Kidney capillary endothelial cell (primary cell): Measurements from ENCODE around the gene URM1.
"Not testable (repeated sequence)": the region's sequence is repeated elsewhere in the genome, so short reads cannot be mapped to it uniquely, and the experiment has no call there.

Source experiments
- DNase-seq: peaks from one replicate; pipeline ENCODE4 v3.0.0-alpha.2; 2018; ENCODE audit warnings: low spot score

URM1 gene

DNA sequence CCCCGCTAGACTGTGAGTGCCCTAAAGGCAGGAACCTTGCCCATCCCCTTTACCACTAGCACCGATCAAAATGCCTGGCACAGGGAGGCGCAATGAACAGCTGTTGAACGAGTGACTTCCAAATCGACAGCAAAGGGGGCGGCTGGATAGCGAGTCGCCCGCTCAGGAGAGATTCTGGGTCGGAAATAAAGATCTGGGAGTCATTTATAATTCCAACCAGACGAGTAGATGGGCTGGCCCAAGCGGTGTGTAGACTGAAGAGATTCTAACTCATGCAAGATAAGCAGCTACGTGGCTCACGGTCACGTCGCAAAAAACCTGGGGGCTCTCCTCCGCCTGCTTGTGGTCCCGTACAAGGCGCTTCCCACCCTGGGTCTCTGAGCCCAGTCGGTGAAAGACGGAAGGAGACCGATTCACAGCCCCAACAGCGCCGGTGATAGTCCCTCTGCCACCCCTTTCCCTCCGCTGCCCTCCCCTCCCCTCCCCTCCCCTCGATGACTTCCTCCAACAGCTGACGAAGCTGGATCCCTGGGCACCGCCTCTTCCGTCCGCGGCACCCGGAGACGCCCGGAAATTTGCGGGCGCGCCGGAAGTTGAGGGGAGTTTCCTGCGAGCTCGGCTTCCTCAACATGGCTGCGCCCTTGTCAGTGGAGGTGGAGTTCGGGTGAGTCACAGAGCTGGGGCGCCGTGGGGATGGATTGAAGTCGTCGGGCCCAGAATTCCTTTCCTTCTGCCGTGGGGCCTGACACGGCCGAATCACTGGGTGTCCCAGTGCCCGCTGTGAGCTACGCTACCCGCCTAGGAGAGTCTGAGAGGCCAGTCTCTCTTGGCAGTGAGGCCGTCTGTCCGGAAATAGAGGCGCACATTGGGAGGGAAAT is at the start of gene URM1:
Gene URM1, plus strand, starts transcription at position 623 of the 878 bp plus-strand sequence. Its CDS starts 7 bp downstream, at position 630.
- DNase-seq, result peak; percentile 93

- no peak for DNase-seq
Measured at GRCh38 chr9:128321879-128322403, 49.2 kb upstream of the URM1 start.

- peak; percentile 87 for DNase-seq
Measured at GRCh38 chr9:128322404-128323211, 48.6 kb upstream of the URM1 start, which contains the start of the genes COQ4 and TRUB2. TSS of gene COQ4 (plus strand) at chr9:128322839. CDS start at chr9:128322859, 20 bp downstream. TSS of gene TRUB2 (minus strand) at chr9:128322447. CDS start at chr9:128322408, 39 bp downstream.

DNA sequence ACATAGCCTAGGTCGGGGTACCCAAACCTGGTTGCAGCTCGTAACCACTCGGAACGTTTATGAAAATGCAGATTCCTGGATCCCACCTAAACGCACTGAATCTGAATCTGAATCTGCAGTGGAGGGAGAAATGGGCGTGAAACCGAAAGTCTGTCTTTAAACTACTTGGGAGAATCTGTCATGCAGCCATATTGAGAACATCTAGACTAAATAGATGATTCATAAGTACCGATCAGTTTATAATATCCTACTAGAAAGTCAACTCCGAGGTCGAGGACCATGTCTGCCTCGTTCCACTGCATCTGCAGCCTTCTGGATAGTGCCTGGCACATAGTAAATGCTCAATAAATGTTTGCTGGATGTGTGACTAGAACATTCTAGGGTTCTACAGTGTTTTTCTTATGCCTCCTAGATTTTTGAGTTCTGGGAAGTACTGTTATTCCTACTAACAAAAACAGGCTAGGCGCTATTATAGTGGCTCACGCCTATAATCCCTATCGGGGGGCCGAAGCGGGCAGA is 47.9 kb upstream of the URM1 start:
- peak; percentile 33 for DNase-seq

GRCh38 chr9:128323791-128324190 is 47.4 kb upstream of the URM1 start:
- no peak for DNase-seq

- DNase-seq, result no peak
Measured at GRCh38 chr9:128324401-128324800, 46.8 kb upstream of the URM1 start.

- no peak for DNase-seq
Measured at GRCh38 chr9:128325629-128326028, 45.5 kb upstream of the URM1 start.

DNA sequence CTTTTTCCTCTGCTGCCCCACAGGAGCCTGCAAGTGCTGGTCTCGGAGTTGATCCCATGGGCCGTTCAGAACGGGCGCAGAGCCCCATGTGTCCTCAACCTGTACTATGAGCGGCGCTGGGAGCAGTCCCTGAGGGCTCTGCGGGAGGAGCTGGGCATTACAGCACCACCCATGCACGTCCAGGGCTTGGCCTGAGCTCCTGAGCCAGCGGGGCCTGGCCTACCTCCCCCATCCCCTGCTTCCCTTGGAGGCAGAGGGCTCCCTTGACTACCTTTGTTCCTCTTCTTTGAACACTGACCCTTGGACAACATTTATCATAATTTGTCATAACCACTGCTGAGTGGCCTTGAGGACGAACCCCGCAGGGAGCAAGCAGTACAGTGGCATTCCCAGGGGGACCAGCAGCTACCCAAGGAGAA is 37.7 kb upstream of the URM1 start:
- DNase-seq, result no peak

DNA sequence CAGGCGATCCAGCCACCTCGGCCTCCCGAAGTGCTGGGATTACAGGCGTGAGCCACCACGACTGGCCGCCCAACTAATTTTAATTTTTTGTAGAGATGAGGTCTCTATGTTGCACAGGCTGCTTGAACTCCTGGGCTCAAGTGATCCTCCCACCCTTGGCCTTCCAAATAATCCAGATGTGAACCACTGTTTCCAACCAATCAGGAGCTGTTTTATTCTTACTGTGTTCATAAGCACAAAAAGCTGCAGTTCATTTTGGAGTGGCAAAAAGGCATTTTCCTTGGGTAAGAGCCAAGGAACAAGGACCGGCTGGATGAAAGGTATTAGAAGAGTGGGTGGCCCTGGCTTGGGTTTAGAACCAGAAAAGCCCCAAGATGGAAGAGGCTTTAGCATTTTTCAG is 36.0 kb upstream of the URM1 start:
- DNase-seq, result no peak

DNA sequence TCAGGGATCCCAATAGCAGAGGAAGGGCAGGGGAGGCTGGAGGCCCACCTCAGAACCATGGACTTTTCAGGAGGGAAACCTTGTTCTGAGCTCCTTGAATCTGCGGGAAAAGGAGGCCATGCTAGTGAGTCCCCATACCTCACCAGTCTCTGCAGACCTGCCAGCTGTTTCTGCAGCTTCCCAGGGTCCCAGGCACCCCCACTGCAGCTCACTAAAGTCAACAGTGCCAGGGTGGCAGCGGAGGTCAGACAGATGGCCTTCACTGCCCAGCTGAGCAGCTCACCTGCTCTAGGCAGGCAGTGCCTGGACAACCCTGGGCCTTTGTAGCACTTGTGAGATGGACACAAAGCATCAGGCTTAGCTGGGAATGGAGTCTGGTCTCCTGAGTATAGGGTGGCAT is 35.3 kb upstream of the URM1 start:
- DNase-seq, result no peak

- no peak for DNase-seq
Measured at GRCh38 chr9:128337936-128338335, 33.2 kb upstream of the URM1 start.

DNA sequence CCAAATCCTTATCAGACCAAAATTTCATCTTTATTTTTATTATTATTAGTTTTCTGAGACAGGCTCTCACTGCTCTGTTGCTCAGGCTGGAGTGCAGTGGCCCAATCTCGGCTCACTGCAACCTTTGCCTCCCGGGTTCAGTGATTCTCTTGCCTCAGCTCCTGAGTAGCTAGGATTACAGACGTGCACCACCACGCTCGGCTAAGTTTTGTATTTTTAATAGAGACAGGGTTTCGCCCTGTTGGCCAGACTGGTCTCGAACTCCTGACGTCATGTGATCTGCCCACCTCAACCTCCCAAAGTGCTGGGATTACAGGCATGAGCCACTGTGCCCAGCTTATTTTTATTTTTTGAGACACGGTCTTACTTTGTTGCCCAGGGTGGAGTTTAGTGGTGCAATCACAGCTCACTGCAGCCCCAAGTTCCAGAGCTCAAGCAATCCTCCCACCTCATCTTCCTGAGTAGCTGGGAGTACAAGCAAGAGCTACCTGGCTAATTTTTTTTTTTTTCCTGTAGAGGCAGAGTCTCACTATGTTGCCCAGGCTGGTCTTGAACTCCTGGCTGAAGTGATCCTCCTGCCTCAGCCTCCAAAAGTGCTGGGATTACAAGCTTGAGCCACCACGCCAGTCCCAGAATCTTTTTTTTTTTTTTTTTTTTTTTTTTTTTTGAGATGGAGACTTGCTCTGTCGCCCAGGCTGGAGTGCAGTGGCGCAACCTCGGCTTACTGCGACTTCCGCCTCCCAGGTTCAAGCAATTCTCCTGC is 32.1 kb upstream of the URM1 start:
- DNase-seq, result not testable (repeated sequence)

DNA sequence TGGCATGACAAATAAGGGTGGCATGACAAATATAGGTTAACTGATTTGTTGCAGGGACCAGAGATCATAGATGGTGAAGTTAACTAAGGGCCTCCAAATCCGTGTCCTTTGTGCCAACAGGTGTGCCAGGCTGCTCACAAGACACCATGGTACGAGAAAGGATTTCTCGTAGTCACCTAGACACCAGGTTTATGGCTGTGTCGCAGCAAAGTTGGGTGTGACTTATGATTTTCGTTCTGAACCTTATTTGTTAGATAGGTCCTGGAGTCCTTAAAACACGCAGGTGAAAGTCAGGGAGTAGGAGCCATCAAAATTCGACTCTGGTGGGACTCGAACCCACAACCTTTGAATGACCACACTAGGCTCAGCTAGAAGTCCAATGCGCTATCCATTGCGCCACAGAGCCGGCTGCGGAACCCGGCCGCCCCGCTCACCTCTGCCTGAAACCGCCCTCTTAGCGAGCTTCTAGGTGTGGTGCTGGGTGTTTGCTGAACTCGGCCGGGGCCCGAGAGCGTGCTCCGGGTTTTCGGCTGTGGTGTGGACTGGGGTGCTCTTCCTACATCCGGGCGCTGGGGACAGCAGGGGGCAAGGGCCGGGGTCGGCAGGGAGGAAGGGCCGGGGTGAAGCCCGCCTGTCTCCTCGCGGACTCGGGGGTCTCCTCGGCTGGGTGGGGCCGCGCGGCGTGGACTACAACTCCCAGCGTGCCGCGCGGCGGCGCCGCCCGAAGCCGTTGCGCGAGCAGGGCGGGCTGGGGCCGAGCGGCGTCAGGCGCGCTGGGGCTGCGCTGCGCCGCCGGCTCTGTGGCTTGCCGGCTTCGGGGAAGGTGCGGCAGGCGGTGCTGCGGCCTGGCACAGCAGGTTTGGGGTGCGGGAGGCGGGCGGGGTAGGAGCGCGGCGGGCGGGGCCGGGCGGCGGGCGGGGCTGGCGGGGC is 31.1 kb upstream of the URM1 start, which contains the start of gene SLC27A4:
Gene SLC27A4, plus strand, starts transcription at position 767 of the 930 bp plus-strand sequence. CDS start 2,606 bp downstream, outside the sequence.
- DNase-seq, result peak; percentile 74

GRCh38 chr9:128340691-128341434 is 30.3 kb upstream of the URM1 start:
- DNase-seq, result no peak

GRCh38 chr9:128341435-128341849 is 29.7 kb upstream of the URM1 start:
- DNase-seq, result peak; percentile 65

- no peak for DNase-seq
Measured at GRCh38 chr9:128342971-128343680, 28.0 kb upstream of the URM1 start.

GRCh38 chr9:128343855-128344254 is 27.3 kb upstream of the URM1 start:
- DNase-seq, result no peak

DNA sequence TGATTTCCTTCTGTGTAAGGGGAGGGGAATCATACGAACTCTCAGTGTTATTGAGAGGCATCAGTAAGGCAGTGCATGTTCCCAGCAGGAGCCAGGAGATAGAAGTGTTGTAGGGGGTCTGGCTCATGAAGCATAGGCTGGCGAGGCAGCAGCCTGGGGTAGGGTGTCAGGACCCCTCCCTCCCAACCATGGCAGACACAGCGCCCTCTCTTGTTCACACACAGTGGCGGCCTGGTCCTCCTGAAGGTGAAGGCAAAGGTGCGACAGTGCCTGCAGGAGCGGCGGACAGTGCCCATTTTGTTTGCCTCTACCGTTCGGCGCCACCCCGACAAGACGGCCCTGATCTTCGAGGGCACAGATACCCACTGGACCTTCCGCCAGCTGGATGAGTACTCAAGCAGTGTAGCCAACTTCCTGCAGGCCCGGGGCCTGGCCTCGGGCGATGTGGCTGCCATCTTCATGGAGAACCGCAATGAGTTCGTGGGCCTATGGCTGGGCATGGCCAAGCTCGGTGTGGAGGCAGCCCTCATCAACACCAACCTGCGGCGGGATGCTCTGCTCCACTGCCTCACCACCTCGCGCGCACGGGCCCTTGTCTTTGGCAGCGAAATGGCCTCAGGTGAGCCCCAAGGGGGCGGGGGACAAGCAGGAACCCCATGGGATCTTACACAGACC is 26.1 kb upstream of the URM1 start:
- no peak for DNase-seq
